ENCODE results near the gene ASXL2.

Gene ASXL2

DNA sequence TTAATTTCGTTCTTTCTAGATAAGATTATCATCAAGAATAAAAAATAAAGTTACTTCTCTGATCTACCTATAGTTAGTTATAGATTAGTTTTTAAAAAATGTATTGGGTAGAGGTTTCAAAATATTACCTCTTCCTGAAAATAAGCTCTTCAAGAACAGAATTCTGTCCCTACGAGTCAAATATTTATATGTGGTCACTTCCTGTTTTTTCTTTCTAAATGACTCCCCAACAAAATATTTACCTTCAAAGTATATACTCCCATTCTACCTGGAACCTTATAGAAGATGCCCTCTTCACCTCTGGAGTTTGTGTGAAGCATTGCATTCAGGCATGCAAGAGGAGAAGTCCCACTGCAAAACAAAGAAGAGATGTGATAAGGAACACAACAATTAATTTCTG is 72.3 kb downstream of the ASXL2 start:
- Histone ChIP-seq H2BK5ac (ENCODE audit: low read length) (no peak overlapping the region), H3K4me3 (ENCODE audit: low read length) (no peak overlapping the region), H2BK120ac (ENCODE audit: low read depth, low read length) (no peak overlapping the region), H3K9ac (ENCODE audit: low read length) (no peak overlapping the region), H3K18ac (ENCODE audit: low read length) (no peak overlapping the region), H2AK5ac (ENCODE audit: low read length) (no peak overlapping the region), H3K4ac (ENCODE audit: low read depth, low read length) (no peak overlapping the region), H3K56ac (ENCODE audit: low read length) (no peak overlapping the region), H3K79me2 (ENCODE audit: control insufficient read depth, insufficient read depth, low read length) (no peaks in the 10 kb centered on the region), H4K8ac (ENCODE audit: low read depth, low read length) (no peak overlapping the region), H2BK15ac (replicated peaks; ENCODE audit: low read depth) (no peak overlapping the region), H4K5ac (ENCODE audit: low read length) (no peak overlapping the region), H3K4me1 (ENCODE audit: control insufficient read depth, low read depth, low read length) (no peaks in the 10 kb centered on the region), H3K27me3 (ENCODE audit: insufficient read depth, low read length, poor library complexity) (no peaks in the 10 kb centered on the region), H3K27ac (ENCODE audit: low read depth, low read length) (no peak overlapping the region), H3K4me2 (ENCODE audit: low read length) (no peak overlapping the region), H3K36me3 (ENCODE audit: control insufficient read depth, insufficient read depth, low read length) (no peaks in the 10 kb centered on the region), H3K79me1 (ENCODE audit: low read length) (peaks cover 1% of the 10 kb centered on the region), H3K23ac (ENCODE audit: low read length) (no peak overlapping the region)
- no peak for DNase-seq
- WGBS (ENCODE audit: extremely low coverage, insufficient coverage, low lambda C conversion rate): no CpG with 5 or more reads among the region's 2 CpGs

DNA sequence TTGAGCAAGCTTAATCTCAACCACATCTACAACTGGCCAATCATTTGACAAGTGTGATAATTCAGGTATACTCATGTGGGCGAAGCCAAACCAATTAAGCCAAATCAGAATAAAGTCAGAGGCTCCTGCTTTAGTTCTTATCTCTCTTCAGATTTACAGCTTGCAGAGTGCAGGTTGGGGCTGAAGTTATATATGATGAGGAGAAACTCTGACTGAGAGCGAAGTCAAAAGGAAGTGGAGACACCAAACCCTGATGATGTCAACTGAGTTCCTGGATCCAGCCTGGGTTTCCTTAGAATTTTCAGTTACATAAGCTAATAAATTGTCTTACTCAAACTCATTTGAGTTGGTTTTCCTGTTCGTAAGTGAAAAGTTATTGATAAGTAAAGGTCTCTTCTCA is 73.9 kb downstream of the ASXL2 start:
- Histone ChIP-seq H2BK15ac (replicated peaks; ENCODE audit: low read depth) (no peak overlapping the region), H4K5ac (ENCODE audit: low read length) (no peak overlapping the region), H3K27me3 (ENCODE audit: insufficient read depth, low read length, poor library complexity) (no peaks in the 10 kb centered on the region), H3K4ac (ENCODE audit: low read depth, low read length) (no peak overlapping the region), H2BK5ac (ENCODE audit: low read length) (no peak overlapping the region), H2BK120ac (ENCODE audit: low read depth, low read length) (no peak overlapping the region), H3K4me2 (ENCODE audit: low read length) (no peak overlapping the region), H3K4me3 (ENCODE audit: low read length) (no peak overlapping the region), H3K23ac (ENCODE audit: low read length) (no peak overlapping the region), H3K79me1 (ENCODE audit: low read length) (no peaks in the 10 kb centered on the region), H4K8ac (ENCODE audit: low read depth, low read length) (no peak overlapping the region), H3K27ac (ENCODE audit: low read depth, low read length) (no peak overlapping the region), H3K79me2 (ENCODE audit: control insufficient read depth, insufficient read depth, low read length) (no peaks in the 10 kb centered on the region), H2AK5ac (ENCODE audit: low read length) (no peak overlapping the region), H3K4me1 (ENCODE audit: control insufficient read depth, low read depth, low read length) (no peaks in the 10 kb centered on the region), H3K36me3 (ENCODE audit: control insufficient read depth, insufficient read depth, low read length) (no peaks in the 10 kb centered on the region), H3K56ac (ENCODE audit: low read length) (no peak overlapping the region), H3K18ac (ENCODE audit: low read length) (no peak overlapping the region), H3K9ac (ENCODE audit: low read length) (no peak overlapping the region)
- DNase-seq: no peak
- WGBS (ENCODE audit: extremely low coverage, insufficient coverage, low lambda C conversion rate): no CpG with 5 or more reads among the region's 3 CpGs

DNA sequence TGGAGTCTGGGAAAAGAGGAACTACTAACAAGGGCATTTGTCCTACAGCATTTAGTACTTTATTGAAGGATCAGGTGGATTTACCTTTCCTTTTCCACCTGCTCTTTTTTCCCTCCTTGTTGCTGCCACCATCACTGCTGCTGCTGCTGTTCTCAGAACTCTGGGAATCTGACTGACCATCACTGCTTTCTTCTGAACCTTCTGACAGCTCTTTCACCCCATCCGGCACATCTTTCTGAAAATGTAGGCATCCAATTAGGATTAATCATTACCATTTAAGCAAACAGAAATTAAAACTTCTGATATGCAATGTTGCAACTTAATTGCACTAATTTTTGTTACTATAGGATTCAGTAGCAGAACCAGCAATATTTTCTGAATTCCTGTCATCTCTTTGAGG is 79.0 kb downstream of the ASXL2 start:
- Histone ChIP-seq H2BK120ac (ENCODE audit: low read depth, low read length) (no peak overlapping the region), H3K4me1 (ENCODE audit: control insufficient read depth, low read depth, low read length) (no peaks in the 10 kb centered on the region), H4K5ac (ENCODE audit: low read length) (no peak overlapping the region), H2AK5ac (ENCODE audit: low read length) (no peak overlapping the region), H3K27ac (ENCODE audit: low read depth, low read length) (no peak overlapping the region), H3K36me3 (ENCODE audit: control insufficient read depth, insufficient read depth, low read length) (peaks cover 3% of the 10 kb centered on the region), H2BK15ac (replicated peaks; ENCODE audit: low read depth) (no peak overlapping the region), H3K27me3 (ENCODE audit: insufficient read depth, low read length, poor library complexity) (no peaks in the 10 kb centered on the region), H3K4me2 (ENCODE audit: low read length) (no peak overlapping the region), H3K4me3 (ENCODE audit: low read length) (no peak overlapping the region), H3K56ac (ENCODE audit: low read length) (no peak overlapping the region), H3K23ac (ENCODE audit: low read length) (no peak overlapping the region), H4K8ac (ENCODE audit: low read depth, low read length) (no peak overlapping the region), H2BK5ac (ENCODE audit: low read length) (no peak overlapping the region), H3K18ac (ENCODE audit: low read length) (no peak overlapping the region), H3K79me2 (ENCODE audit: control insufficient read depth, insufficient read depth, low read length) (no peaks in the 10 kb centered on the region), H3K79me1 (ENCODE audit: low read length) (peaks cover 2% of the 10 kb centered on the region), H3K9ac (ENCODE audit: low read length) (no peak overlapping the region), H3K4ac (ENCODE audit: low read depth, low read length) (no peak overlapping the region)
- WGBS (ENCODE audit: extremely low coverage, insufficient coverage, low lambda C conversion rate): no CpG with 5 or more reads among the region's 1 CpG
- DNase-seq: no peak

DNA sequence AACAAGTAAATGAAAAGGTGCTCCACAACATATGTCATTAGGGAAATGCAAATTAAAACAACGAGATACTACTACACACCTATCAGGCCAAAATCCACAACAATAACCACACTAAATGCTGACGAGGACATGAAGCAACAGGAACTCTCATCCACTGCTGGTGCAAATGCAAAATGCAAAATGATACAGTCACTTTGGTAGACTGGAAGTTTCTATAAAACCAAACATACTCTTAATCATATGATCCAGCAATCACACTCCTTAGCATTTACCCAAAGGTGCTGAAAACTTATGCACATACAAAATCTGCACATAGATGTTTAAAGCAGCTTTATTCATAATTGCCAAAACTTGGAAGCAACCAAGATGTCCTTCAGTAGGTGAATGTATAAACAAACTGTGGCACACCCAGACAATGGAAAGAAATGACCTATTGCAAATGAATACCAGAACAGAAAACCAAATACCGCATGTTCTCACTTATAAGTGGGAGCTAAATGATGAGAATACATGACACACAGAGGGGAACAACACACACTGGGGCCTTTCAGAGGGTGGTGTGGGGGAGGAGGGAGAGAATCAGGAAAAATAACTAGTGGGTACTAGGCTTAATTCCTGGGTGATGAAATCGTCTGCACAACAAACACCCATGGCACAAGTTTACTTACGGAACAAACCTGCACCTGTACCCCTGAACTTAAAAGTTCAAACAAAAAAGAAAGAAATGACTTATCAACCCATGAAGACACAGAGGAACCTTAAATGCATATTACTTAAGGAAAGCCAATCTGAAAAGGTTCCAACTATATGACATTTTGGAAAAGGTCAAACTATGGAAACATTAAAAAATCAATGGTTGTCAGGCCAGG is 80.4 kb downstream of the ASXL2 start:
- H2AK5ac ChIP-seq (ENCODE audit: low read length): no peak overlapping the region
- H3K18ac ChIP-seq (ENCODE audit: low read length): no peak overlapping the region
- H3K36me3 ChIP-seq (ENCODE audit: control insufficient read depth, insufficient read depth, low read length): peaks cover 3% of the 10 kb centered on the region
- no peak overlapping the region for H3K27ac ChIP-seq (ENCODE audit: low read depth, low read length)
- no peak overlapping the region for H3K23ac ChIP-seq (ENCODE audit: low read length)
- H2BK15ac ChIP-seq (replicated peaks; ENCODE audit: low read depth): no peak overlapping the region
- no peak overlapping the region for H3K9ac ChIP-seq (ENCODE audit: low read length)
- no peak overlapping the region for H2BK5ac ChIP-seq (ENCODE audit: low read length)
- no peak overlapping the region for H2BK120ac ChIP-seq (ENCODE audit: low read depth, low read length)
- H3K79me2 ChIP-seq (ENCODE audit: control insufficient read depth, insufficient read depth, low read length): no peaks in the 10 kb centered on the region
- H3K4me2 ChIP-seq (ENCODE audit: low read length): no peak overlapping the region
- WGBS (ENCODE audit: extremely low coverage, insufficient coverage, low lambda C conversion rate): no CpG with 5 or more reads among the region's 5 CpGs
- no peak for DNase-seq
- no peak overlapping the region for H3K4me3 ChIP-seq (ENCODE audit: low read length)
- H4K5ac ChIP-seq (ENCODE audit: low read length): no peak overlapping the region
- H3K79me1 ChIP-seq (ENCODE audit: low read length): peaks cover 2% of the 10 kb centered on the region
- no peaks in the 10 kb centered on the region for H3K4me1 ChIP-seq (ENCODE audit: control insufficient read depth, low read depth, low read length)
- no peak overlapping the region for H4K8ac ChIP-seq (ENCODE audit: low read depth, low read length)
- H3K4ac ChIP-seq (ENCODE audit: low read depth, low read length): no peak overlapping the region
- no peak overlapping the region for H3K56ac ChIP-seq (ENCODE audit: low read length)
- H3K27me3 ChIP-seq (ENCODE audit: insufficient read depth, low read length, poor library complexity): no peaks in the 10 kb centered on the region

DNA sequence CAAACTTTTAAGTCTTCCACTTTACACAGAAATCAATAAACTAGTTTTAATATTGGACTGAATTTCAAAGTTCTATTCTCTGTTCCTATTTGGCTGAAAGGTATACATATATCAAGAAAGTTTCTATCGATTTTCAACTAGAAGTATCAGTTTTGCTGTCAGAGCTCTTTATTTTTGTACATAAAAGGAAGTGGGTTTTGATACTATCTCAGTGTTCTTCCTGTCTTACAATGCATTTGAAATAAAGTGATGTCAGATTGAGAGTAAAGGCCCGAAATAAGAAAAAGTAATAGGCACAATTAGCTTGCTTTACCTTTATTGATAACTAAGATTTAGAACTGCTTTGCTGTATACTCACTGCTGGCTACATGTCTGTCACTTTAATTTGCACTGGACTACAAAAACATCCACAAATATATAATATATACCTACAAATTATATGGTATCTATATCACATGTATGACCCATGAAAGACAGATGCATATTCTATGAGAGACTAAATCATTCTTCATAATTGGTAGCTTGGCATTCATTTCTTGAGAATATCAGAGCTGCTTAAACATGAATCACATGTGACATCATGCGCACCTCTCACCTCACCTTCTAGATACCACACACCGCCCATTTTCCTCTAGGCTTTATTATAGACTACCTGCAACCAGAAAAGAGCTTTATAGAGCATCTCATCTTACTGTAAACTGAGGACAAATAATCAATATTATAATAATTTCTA is 83.6 kb downstream of the ASXL2 start:
- Histone ChIP-seq H4K5ac (ENCODE audit: low read length) (no peak overlapping the region), H3K36me3 (ENCODE audit: control insufficient read depth, insufficient read depth, low read length) (peaks cover 3% of the 10 kb centered on the region), H3K4me3 (ENCODE audit: low read length) (no peak overlapping the region), H3K9ac (ENCODE audit: low read length) (no peak overlapping the region), H2BK15ac (replicated peaks; ENCODE audit: low read depth) (no peak overlapping the region), H3K79me1 (ENCODE audit: low read length) (peaks cover 2% of the 10 kb centered on the region), H3K18ac (ENCODE audit: low read length) (no peak overlapping the region), H3K56ac (ENCODE audit: low read length) (no peak overlapping the region), H3K23ac (ENCODE audit: low read length) (no peak overlapping the region), H3K27me3 (ENCODE audit: insufficient read depth, low read length, poor library complexity) (no peaks in the 10 kb centered on the region), H3K27ac (ENCODE audit: low read depth, low read length) (no peak overlapping the region), H3K4ac (ENCODE audit: low read depth, low read length) (no peak overlapping the region), H3K4me2 (ENCODE audit: low read length) (no peak overlapping the region), H2BK5ac (ENCODE audit: low read length) (no peak overlapping the region), H2BK120ac (ENCODE audit: low read depth, low read length) (no peak overlapping the region), H2AK5ac (ENCODE audit: low read length) (no peak overlapping the region), H4K8ac (ENCODE audit: low read depth, low read length) (no peak overlapping the region), H3K79me2 (ENCODE audit: control insufficient read depth, insufficient read depth, low read length) (no peaks in the 10 kb centered on the region), H3K4me1 (ENCODE audit: control insufficient read depth, low read depth, low read length) (no peaks in the 10 kb centered on the region)
- DNase-seq: no peak
- no CpG with 5 or more reads among the region's 4 CpGs for WGBS (ENCODE audit: extremely low coverage, insufficient coverage, low lambda C conversion rate)
